Left lung (tissue), 10 donors: Measurements from ENCODE around the gene TICAM1. TPM values are rescaled to one million over a fixed set of nuclear protein-coding genes. Genes with fewer than 3 reads are reported as not detected.

Source experiments
- ATAC-seq: fragments of 200-7000 bp; cut with Tn5 transposase; one replicate; pipeline ENCODE4 v1.9.1; 2020; ENCODE audit warnings: moderate library complexity
- DNase-seq, 4 donors: peaks; one replicate each; pipeline ENCODE4 v3.0.0-alpha.2; 2013 to 2020
- H3K27ac ChIP-seq, 2 donors: fragments of 200-600 bp; sonication (generic) in 1 of 2; one replicate each; pipeline versions ENCODE4 v1.5.0 to v1.8.0; 2020 to 2021
- H3K27me3 ChIP-seq, 2 donors: fragments of 200-600 bp; sonication (generic) in 1 of 2; one replicate each; pipeline versions ENCODE4 v1.5.0 to v1.8.0; 2020 to 2021
- H3K36me3 ChIP-seq, 2 donors: fragments of 200-600 bp; sonication (generic) in 1 of 2; one replicate each; pipeline versions ENCODE4 v1.5.0 to v1.8.0; 2020 to 2021
- H3K4me1 ChIP-seq, 2 donors: fragments of 200-600 bp; one replicate each; pipeline ENCODE4 v1.8.0; 2021
- H3K4me3 ChIP-seq, 2 donors: fragments of 200-600 bp; sonication (generic) in 1 of 2; one replicate each; pipeline versions ENCODE4 v1.5.0 to v1.8.0; 2020 to 2021; ENCODE audit warnings: mild to moderate bottlenecking in 1 of 2
- H3K9me3 ChIP-seq, 2 donors: fragments of 200-600 bp; sonication (generic) in 1 of 2; one replicate each; pipeline versions ENCODE4 v1.5.0 to v1.8.0; 2020 to 2021
- intact Hi-C, 2 donors: fragments of 100-400 bp; cut with DNase I; formaldehyde crosslinking; loops; one replicate each; pipeline versions ENCODE4 v1.11.2 to v1.14.2; 2022
- polyA plus RNA-seq, 6 donors: library from polyadenylated mRNA; unstranded; fragments of 120-200 nt; gene quantifications; one replicate each; pipeline ENCODE4 v1.2.1, GENCODE V29; 2013; ENCODE audit not compliant: insufficient read length in 6 of 6
- total RNA-seq, 2 donors: library from RNA; stranded (reverse); fragmentation: NEBNext Ultra II Directional; extraction: Animal tissue kit (Norgen Biotek cat#: 25700); gene quantifications; one replicate each; pipeline ENCODE4 v1.2.1, GENCODE V29; 2021
- TF ChIP-seq, protein P1 (sequence below), 2 donors: fragments of 200-600 bp; sonication (generic) in 1 of 2; IDR thresholded peaks; one replicate each; pipeline versions ENCODE4 v1.5.0 to v1.8.0; 2021; ENCODE audit warnings: antibody characterized with exemption in 2 of 2
- donor health status: DM: no; HTN: yes; CAD: no.
- donor health status: DM: no; HTN: no; CAD: no.

TICAM1 gene
- total and polyA plus RNA-seq, 8 donors, result 5.6 to 14.6 (median 7.3) TPM

DNA sequence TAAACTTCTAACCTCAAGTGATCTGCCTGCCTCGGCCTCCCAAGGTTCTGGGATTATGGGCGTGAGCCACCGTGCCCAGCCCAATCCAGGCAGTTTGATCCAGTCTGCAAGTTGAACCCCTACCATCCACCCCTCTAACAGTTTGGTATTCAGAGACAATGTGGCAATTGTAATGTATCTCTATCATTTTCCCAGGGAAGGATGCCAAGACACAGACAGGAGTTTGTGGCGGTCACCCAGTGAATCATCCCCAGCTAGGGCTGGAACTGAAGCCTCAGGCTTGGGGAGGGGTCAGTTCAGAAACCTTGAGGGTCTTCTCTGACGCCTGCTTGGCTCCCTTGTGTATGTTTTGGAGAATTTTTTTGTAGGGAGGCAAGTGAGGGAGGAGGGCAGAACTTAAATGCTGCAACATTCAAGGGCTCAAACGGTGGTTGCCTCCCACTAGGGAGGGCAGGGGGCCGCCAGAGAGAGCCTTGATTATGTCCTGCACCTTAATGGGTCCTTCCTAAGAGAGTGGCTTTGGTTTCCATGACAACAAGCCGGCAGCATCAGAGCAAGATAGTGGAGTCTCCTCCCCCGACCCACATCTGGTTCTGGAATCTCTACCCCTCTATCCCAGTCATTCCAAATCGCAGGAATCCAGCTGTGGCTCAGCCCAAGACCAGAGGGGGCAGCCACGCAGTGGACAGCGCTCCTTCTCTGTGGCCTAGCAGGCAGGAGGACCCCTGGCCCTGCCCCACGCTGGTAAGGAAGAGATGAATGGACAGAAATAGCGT is 54.9 kb downstream of the TICAM1 start:
- H3K4me1 ChIP-seq, result no peaks in the 10 kb centered on the region
- no peak for DNase-seq
- no peak overlapping the region for H3K4me3 ChIP-seq
- TF ChIP-seq, protein P1, sequence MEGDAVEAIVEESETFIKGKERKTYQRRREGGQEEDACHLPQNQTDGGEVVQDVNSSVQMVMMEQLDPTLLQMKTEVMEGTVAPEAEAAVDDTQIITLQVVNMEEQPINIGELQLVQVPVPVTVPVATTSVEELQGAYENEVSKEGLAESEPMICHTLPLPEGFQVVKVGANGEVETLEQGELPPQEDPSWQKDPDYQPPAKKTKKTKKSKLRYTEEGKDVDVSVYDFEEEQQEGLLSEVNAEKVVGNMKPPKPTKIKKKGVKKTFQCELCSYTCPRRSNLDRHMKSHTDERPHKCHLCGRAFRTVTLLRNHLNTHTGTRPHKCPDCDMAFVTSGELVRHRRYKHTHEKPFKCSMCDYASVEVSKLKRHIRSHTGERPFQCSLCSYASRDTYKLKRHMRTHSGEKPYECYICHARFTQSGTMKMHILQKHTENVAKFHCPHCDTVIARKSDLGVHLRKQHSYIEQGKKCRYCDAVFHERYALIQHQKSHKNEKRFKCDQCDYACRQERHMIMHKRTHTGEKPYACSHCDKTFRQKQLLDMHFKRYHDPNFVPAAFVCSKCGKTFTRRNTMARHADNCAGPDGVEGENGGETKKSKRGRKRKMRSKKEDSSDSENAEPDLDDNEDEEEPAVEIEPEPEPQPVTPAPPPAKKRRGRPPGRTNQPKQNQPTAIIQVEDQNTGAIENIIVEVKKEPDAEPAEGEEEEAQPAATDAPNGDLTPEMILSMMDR (IDR thresholded peaks at IDR 0.05), result no peak
- H3K27ac ChIP-seq, result no peak overlapping the region
- intact Hi-C loops, result no loop called here
- H3K27me3 ChIP-seq, result peaks cover 0 to 14% of the 10 kb centered on the region in 2 donors
- no peak for ATAC-seq
- peaks cover 0 to 5% of the 10 kb centered on the region in 2 donors for H3K9me3 ChIP-seq
- no peaks in the 10 kb centered on the region for H3K36me3 ChIP-seq

DNA sequence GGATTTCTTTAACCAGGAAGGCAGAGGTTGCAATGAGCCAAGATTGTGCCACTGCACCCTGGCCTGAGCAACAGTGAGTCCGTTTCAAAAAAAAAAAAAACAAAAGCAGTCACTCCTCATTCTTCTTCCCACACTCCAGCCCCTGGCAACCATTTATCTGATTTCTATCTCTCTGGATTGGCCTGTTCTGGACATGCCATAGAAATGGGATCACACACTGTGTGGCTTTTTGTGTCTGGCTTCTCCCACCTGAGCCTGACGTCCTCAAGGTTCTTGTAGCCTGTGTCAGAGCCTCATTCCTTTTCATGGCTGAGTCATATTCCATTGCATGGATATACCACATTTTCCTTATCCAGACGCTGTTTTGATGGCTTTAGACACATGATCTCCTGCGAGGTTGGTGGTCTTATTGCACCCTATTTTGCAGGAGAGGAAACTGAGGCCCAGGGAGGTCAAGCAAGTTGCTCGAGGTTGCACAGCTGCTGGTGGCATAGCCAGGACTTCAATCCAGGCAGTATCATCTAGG is 55.8 kb downstream of the TICAM1 start:
- no peak overlapping the region for H3K27ac ChIP-seq
- no peaks in the 10 kb centered on the region for H3K36me3 ChIP-seq
- DNase-seq, result no peak
- H3K4me1 ChIP-seq, result no peaks in the 10 kb centered on the region
- H3K27me3 ChIP-seq, result peaks cover 0 to 14% of the 10 kb centered on the region in 2 donors
- TF ChIP-seq, protein P1 (IDR thresholded peaks at IDR 0.05), result no peak
- intact Hi-C loops, result no loop called here
- no peak for ATAC-seq
- H3K9me3 ChIP-seq, result peaks cover 0 to under 1% of the 10 kb centered on the region in 2 donors
- no peak overlapping the region for H3K4me3 ChIP-seq

DNA sequence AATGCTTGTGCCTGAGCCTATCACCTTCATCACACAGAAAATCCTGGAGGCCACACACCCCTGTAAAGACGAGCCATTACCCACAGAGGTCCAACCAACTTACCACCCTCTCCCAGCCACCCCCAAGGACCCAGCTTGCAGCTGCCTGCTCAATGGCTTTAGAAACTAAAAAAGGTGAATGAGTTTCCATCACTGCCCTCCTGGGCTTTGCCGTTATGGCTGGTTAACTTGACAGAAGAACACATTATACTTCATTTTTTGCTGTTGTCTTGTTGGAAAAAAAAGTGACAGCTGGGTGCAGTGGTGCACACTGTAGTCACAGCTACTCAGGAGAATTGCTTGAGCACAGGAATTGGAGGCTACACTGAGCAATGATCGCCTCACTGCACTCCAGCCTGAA is 57.4 kb downstream of the TICAM1 start:
- intact Hi-C loops, result no loop called here

DNA sequence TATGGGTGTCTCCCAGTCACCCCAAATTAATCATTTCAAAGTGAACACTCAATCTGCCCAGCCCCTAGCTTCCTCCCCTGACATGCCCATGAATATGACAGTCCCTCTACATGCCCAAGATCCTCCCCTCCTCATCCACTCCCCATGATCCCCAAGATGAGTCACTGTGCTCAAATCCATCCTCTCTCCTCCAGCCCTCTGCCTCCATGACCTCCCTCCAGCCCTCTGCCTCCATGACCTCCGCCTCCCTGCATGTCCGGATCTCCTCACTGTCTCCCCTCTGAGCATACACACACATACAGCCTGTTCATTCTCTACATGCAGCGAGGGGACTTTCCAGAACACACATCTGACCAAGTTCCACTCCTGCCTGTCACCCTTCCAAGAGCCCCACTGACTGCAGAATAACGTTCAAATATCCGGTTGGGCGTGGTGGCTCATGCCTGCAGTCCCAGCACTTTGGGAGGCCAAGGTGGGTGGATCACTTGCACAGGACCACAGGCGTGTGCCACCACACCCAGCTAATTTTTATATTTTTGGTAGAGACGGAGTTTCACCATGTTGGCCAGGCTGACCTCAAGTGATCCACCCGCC is 58.4 kb downstream of the TICAM1 start:
- H3K36me3 ChIP-seq, result no peaks in the 10 kb centered on the region
- DNase-seq (no peak), ATAC-seq (no peak)
- H3K9me3 ChIP-seq, result no peaks in the 10 kb centered on the region
- no peak overlapping the region for H3K27ac ChIP-seq
- intact Hi-C loops, result no loop called here
- H3K4me3 ChIP-seq, result no peak overlapping the region
- H3K4me1 ChIP-seq, result no peaks in the 10 kb centered on the region
- TF ChIP-seq, protein P1 (IDR thresholded peaks at IDR 0.05), result no peak
- peaks cover 0 to 14% of the 10 kb centered on the region in 2 donors for H3K27me3 ChIP-seq

More for the DNA sequence above, 57.4 kb downstream of the TICAM1 start:
- Histone ChIP-seq H3K27ac (no peak overlapping the region), H3K9me3 (no peaks in the 10 kb centered on the region), H3K4me1 (no peaks in the 10 kb centered on the region), H3K27me3 (peaks cover 0 to 14% of the 10 kb centered on the region in 2 donors), H3K4me3 (no peak overlapping the region), H3K36me3 (no peaks in the 10 kb centered on the region)
- ATAC-seq (no peak), DNase-seq (no peak)
- TF ChIP-seq, protein P1 (IDR thresholded peaks at IDR 0.05), result no peak

DNA sequence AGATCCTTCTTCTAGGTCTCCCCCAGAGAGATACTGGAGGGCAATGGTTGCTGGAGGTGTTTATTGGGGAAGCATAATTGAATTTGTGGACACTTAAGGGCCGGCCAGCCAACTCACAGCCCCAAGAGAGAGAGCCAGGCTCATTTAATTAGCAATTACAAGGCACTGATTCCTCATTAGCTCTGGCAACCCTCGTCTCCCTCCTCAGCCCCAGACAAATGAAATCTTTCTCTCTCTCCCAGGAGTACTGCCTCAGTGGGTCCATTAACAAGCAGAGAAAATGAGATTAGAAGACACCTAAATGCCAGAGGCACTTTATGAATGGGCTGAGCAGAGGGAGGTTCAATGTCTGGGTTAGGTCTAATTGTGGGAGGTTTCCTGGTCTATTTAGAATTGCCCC is 58.9 kb downstream of the TICAM1 start:
- Histone ChIP-seq H3K27ac (no peak overlapping the region), H3K36me3 (no peaks in the 10 kb centered on the region), H3K9me3 (no peaks in the 10 kb centered on the region), H3K27me3 (peaks cover 0 to 14% of the 10 kb centered on the region in 2 donors), H3K4me1 (no peaks in the 10 kb centered on the region), H3K4me3 (no peak overlapping the region)
- DNase-seq (no peak), ATAC-seq (no peak)
- intact Hi-C loops, result no loop called here
- TF ChIP-seq, protein P1 (IDR thresholded peaks at IDR 0.05), result no peak
